IMR-90 (cell line): ENCODE results near the gene LPGAT1. TPM values are rescaled to one million over a fixed set of nuclear protein-coding genes. Genes with fewer than 3 reads are reported as not detected.

Experiments
- ATAC-seq: fragments of 200-7000 bp; cut with Tn5 transposase; 2 replicates; pipeline ENCODE4 v1.9.1; 2020; ENCODE audit warnings: low read depth, mild to moderate bottlenecking, moderate library complexity
- BruUV-seq: library from RNA; stranded (reverse); fragments of 400-500 nt; replicated peaks from 2 replicates; lab custom pipeline; 2021; lab: Mats Ljungman, UMichigan
- CTCF ChIA-PET: fragments of 300-600 bp; formaldehyde crosslinking; extraction: SDS; loops from one replicate; lab custom pipeline; 2021; ENCODE audit warnings: antibody characterized with exemption; lab: Yijun Ruan, JAX
- POLR2A ChIA-PET: fragments of 300-600 bp; sonication (Branson Sonifier 250); formaldehyde crosslinking; loops from one replicate; lab custom pipeline; 2022; ENCODE audit warnings: antibody characterized with exemption; ENCODE audit not compliant: unreplicated experiment; lab: Charles Lee
- DNase-seq: peaks from one replicate; pipeline ENCODE4 v3.0.0; 2013
- H2AFZ ChIP-seq: replicated peaks from 2 replicates; pipeline ENCODE3; 2013; ENCODE audit warnings: low read length, mild to moderate bottlenecking; ENCODE audit not compliant: poor library complexity
- H2AK5ac ChIP-seq: 2 replicates; pipeline ENCODE4 v1.6.1; 2013; ENCODE audit warnings: low read depth, low read length, inconsistent platforms
- H2AK9ac ChIP-seq: replicated peaks from 2 replicates; pipeline ENCODE3; 2013; ENCODE audit warnings: mild to moderate bottlenecking, low read depth, low read length, moderate library complexity; ENCODE audit not compliant: poor library complexity
- H2BK120ac ChIP-seq: 2 replicates; pipeline ENCODE4 v1.6.1; 2013; ENCODE audit warnings: low read depth, low read length, inconsistent platforms
- H2BK15ac ChIP-seq: 3 replicates; pipeline ENCODE4 v1.6.1; 2013; ENCODE audit warnings: low read depth, low read length, inconsistent platforms
- H2BK20ac ChIP-seq: 2 replicates; pipeline ENCODE4 v1.6.1; 2013; ENCODE audit warnings: low read depth, mild to moderate bottlenecking, inconsistent platforms, low read length, moderate library complexity
- H2BK5ac ChIP-seq: 2 replicates; pipeline ENCODE4 v1.6.1; 2013; ENCODE audit warnings: mild to moderate bottlenecking, low read depth, low read length, inconsistent platforms; ENCODE audit not compliant: poor library complexity, severe bottlenecking
- H3K14ac ChIP-seq: replicated peaks from 2 replicates; pipeline ENCODE4 v1.6.1; 2013; ENCODE audit warnings: low read depth, low read length, inconsistent platforms
- H3K18ac ChIP-seq: 2 replicates; pipeline ENCODE4 v1.6.1; 2013; ENCODE audit warnings: low read depth, low read length, control low read depth
- H3K23ac ChIP-seq: 2 replicates; pipeline ENCODE4 v1.6.1; 2013; ENCODE audit warnings: low read depth, low read length, inconsistent platforms
- H3K27ac ChIP-seq: 2 replicates; pipeline ENCODE4 v1.5.1; 2013; ENCODE audit warnings: mild to moderate bottlenecking, control low read depth, low read length; ENCODE audit not compliant: insufficient read depth
- H3K27me3 ChIP-seq: 2 replicates; pipeline ENCODE4 v1.6.1; 2013; ENCODE audit warnings: low read length; ENCODE audit not compliant: control insufficient read depth, insufficient read depth
- H3K36me3 ChIP-seq: 2 replicates; pipeline ENCODE4 v1.6.1; 2013; ENCODE audit warnings: low read length, mixed read lengths; ENCODE audit not compliant: control insufficient read depth, insufficient read depth
- H3K4ac ChIP-seq: 2 replicates; pipeline ENCODE4 v1.6.1; 2013; ENCODE audit warnings: low read depth, low read length, inconsistent platforms
- H3K4me1 ChIP-seq: 2 replicates; pipeline ENCODE4 v1.6.1; 2013; ENCODE audit warnings: low read length, mixed read lengths; ENCODE audit not compliant: control insufficient read depth, insufficient read depth
- H3K4me2 ChIP-seq: 2 replicates; pipeline ENCODE4 v1.6.1; 2013; ENCODE audit warnings: low read depth, mild to moderate bottlenecking, control low read depth, low read length, moderate library complexity
- H3K4me3 ChIP-seq: 2 replicates; pipeline ENCODE4 v1.5.1; 2013; ENCODE audit warnings: low read depth, mild to moderate bottlenecking, control low read depth, low read length, moderate library complexity; ENCODE audit not compliant: insufficient read depth
- H3K56ac ChIP-seq: 2 replicates; pipeline ENCODE4 v1.6.1; 2013; ENCODE audit warnings: low read length, inconsistent platforms; ENCODE audit not compliant: insufficient read depth; ENCODE audit errors: extremely low read depth
- H3K79me1 ChIP-seq, 2 experiments: 2 replicates each; pipeline ENCODE4 v1.6.1; 2013; ENCODE audit warnings: low read length in 2 of 2, inconsistent platforms in 1 of 2, low read depth in 1 of 2
- H3K9ac ChIP-seq: 2 replicates; pipeline ENCODE4 v1.6.1; 2013; ENCODE audit warnings: low read depth, low read length, control low read depth
- H3K9me1 ChIP-seq: 2 replicates; pipeline ENCODE4 v1.6.1; 2013; ENCODE audit warnings: low read length, inconsistent platforms; ENCODE audit not compliant: insufficient read depth
- H3K9me3 ChIP-seq: 2 replicates; pipeline ENCODE4 v1.6.1; 2013; ENCODE audit warnings: low read length; ENCODE audit not compliant: control insufficient read depth, insufficient read depth
- H4K20me1 ChIP-seq: 2 replicates; pipeline ENCODE4 v1.6.1; 2013; ENCODE audit warnings: low read length, inconsistent platforms; ENCODE audit not compliant: insufficient read depth
- H4K5ac ChIP-seq: 2 replicates; pipeline ENCODE4 v1.6.1; 2013; ENCODE audit warnings: mild to moderate bottlenecking, low read depth, low read length, control low read depth
- H4K8ac ChIP-seq, 2 experiments: 2 replicates each; pipeline ENCODE4 v1.6.1; 2013; ENCODE audit warnings: low read depth in 2 of 2, low read length in 2 of 2, control low read depth in 1 of 2, inconsistent platforms in 1 of 2
- H4K91ac ChIP-seq: 2 replicates; pipeline ENCODE4 v1.6.1; 2013; ENCODE audit warnings: low read depth, low read length, inconsistent platforms; ENCODE audit not compliant: insufficient read depth
- CEBPB ChIP-seq: IDR thresholded peaks from 2 replicates; pipeline ENCODE4 v1.6.1; 2012; ENCODE audit warnings: low read depth, low read length, improper control_type of control experiment
- FOS ChIP-seq: fragments of 150-350 bp; IDR thresholded peaks from 2 replicates; pipeline ENCODE4 v1.6.1; 2016; ENCODE audit warnings: low read depth, low read length
- MAFK ChIP-seq: IDR thresholded peaks from 2 replicates; pipeline ENCODE4 v1.6.1; 2012; ENCODE audit warnings: low read depth, low read length, improper control_type of control experiment
- MXI1 ChIP-seq: IDR thresholded peaks from 2 replicates; pipeline ENCODE4 v1.6.1; 2012; ENCODE audit warnings: low read depth, mild to moderate bottlenecking, low read length, moderate library complexity, borderline replicate concordance
- RFX5 ChIP-seq: IDR thresholded peaks from 2 replicates; pipeline ENCODE4 v1.8.0; 2012; ENCODE audit warnings: low read depth, mild to moderate bottlenecking, low read length, moderate library complexity
- SMC3 ChIP-seq: fragments of 150-350 bp; IDR thresholded peaks from 2 replicates; pipeline ENCODE4 v1.6.1; 2016; ENCODE audit warnings: low read depth, mild to moderate bottlenecking, antibody characterized with exemption, low read length, moderate library complexity
- WGBS, 2 experiments: methylation state at CpG; one replicate each; pipeline versions ENCODE4 v1.1.5 to v1.1.7; 2013; ENCODE audit warnings: missing lambda C conversion rate in 2 of 2; ENCODE audit not compliant: insufficient read length in 1 of 2; ENCODE audit errors: extremely low coverage in 2 of 2; 5-methylcytosine and 5-hydroxymethylcytosine counted together
- dilution Hi-C: fragments of 300-500 bp; cut with HindIII; formaldehyde crosslinking; loops from one replicate; pipeline ENCODE4 v1.14.3; 2018; ENCODE audit warnings: low sequenced_read_pairs; ENCODE audit not compliant: unreplicated experiment
- in situ Hi-C: fragments of 300-500 bp; cut with MboI; formaldehyde crosslinking; loops from 3 replicates; pipeline ENCODE4 v1.14.3; 2019; ENCODE audit warnings: low sequenced_read_pairs, inconsistent platforms, mixed read lengths
- intact Hi-C: fragments of 100-400 bp; cut with micrococcal nuclease; formaldehyde crosslinking; loops from 2 replicates; pipeline ENCODE4 v1.10.0; 2022
- polyA plus RNA-seq, 3 experiments: library from polyadenylated mRNA; depleted of rRNA; stranded (reverse); fragments of >200 nt; gene quantifications; 2 replicates each; pipeline ENCODE4 v1.2.3, GENCODE V29; 2012; ENCODE audit warnings: low replicate concordance in 1 of 3
- total RNA-seq: library from RNA; depleted of rRNA; stranded (reverse); fragments of >200 nt; gene quantifications from 2 replicates; pipeline ENCODE4 v1.2.3, GENCODE V29; 2012

LPGAT1 gene
- total and polyA plus RNA-seq, 2 of the 4 experiments (the other 2 are of a cell fraction), result 6.7 to 13.6 TPM

- TF ChIP-seq MXI1 (no peak), CEBPB (no peak), SMC3 (no peak), MAFK (no peak), RFX5 (no peak), FOS (no peak)
- no peak overlapping the region for H2BK20ac ChIP-seq
- no peak overlapping the region for H3K14ac ChIP-seq
- DNase-seq, result no peak
- intact Hi-C loops (no loop called here), dilution Hi-C loops (no loop called here), in situ Hi-C loops (no loop called here)
- no peak overlapping the region for H3K23ac ChIP-seq
- no CpG with 5 or more reads among the region's 4 CpGs for WGBS, 2 experiments
- no peaks in the 10 kb centered on the region for H3K79me1 ChIP-seq
- ChIA-PET POLR2A (no interaction called here), CTCF (no interaction called here)
- H2AK5ac ChIP-seq, result no peak overlapping the region
- H2AFZ ChIP-seq, result no peak overlapping the region
- no peak overlapping the region for H3K18ac ChIP-seq
- no peaks in the 10 kb centered on the region for H3K9me1 ChIP-seq
- no TSS peak for BruUV-seq
- no peak for ATAC-seq
- no peak overlapping the region for H3K4ac ChIP-seq
- no peak overlapping the region for H3K4me2 ChIP-seq
- no peaks in the 10 kb centered on the region for H4K20me1 ChIP-seq
- H3K27ac ChIP-seq, result no peak overlapping the region
- no peaks in the 10 kb centered on the region for H3K4me1 ChIP-seq
- H2BK15ac ChIP-seq, result no peak overlapping the region
- H4K8ac ChIP-seq, result no peak overlapping the region
- H3K56ac ChIP-seq, result no peak overlapping the region
- H2BK5ac ChIP-seq, result no peak overlapping the region
- H3K27me3 ChIP-seq, result no peaks in the 10 kb centered on the region
- H2AK9ac ChIP-seq, result no peak overlapping the region
- no peak overlapping the region for H3K4me3 ChIP-seq
- H3K9me3 ChIP-seq, result no peaks in the 10 kb centered on the region
- no peak overlapping the region for H2BK120ac ChIP-seq
- no peaks in the 10 kb centered on the region for H3K36me3 ChIP-seq
- H4K5ac ChIP-seq, result no peak overlapping the region
- H3K9ac ChIP-seq, result no peak overlapping the region
- H4K91ac ChIP-seq, result no peak overlapping the region
Observed at GRCh38 chr1:211711315-211711705, 119.3 kb downstream of the LPGAT1 start.
